Adrenal gland (tissue), 5 donors: Measurements from ENCODE around the gene RAB26.

Experiments
- CTCF ChIP-seq, 6 experiments: fragments of 450-650 bp in 4 of 6; fragments of 200-600 bp in 2 of 6; sonication (generic) in 1 of 6; IDR thresholded peaks; 1 replicate in 5 of 6; 2 replicates in 1 of 6; pipeline versions ENCODE4 v1.5.1 to v1.8.0; 2016 to 2021; ENCODE audit warnings: antibody characterized with exemption in 6 of 6, mild to moderate bottlenecking in 2 of 6, moderate library complexity in 1 of 6
- POLR2A ChIP-seq, 2 donors: fragments of 450-650 bp; IDR thresholded peaks; one replicate each; pipeline ENCODE4 v1.6.1; 2017; ENCODE audit warnings: antibody characterized with exemption in 2 of 2, mild to moderate bottlenecking in 2 of 2, moderate library complexity in 1 of 2
- donor health status: DM: no; HTN: no; CAD: no.

DNA sequence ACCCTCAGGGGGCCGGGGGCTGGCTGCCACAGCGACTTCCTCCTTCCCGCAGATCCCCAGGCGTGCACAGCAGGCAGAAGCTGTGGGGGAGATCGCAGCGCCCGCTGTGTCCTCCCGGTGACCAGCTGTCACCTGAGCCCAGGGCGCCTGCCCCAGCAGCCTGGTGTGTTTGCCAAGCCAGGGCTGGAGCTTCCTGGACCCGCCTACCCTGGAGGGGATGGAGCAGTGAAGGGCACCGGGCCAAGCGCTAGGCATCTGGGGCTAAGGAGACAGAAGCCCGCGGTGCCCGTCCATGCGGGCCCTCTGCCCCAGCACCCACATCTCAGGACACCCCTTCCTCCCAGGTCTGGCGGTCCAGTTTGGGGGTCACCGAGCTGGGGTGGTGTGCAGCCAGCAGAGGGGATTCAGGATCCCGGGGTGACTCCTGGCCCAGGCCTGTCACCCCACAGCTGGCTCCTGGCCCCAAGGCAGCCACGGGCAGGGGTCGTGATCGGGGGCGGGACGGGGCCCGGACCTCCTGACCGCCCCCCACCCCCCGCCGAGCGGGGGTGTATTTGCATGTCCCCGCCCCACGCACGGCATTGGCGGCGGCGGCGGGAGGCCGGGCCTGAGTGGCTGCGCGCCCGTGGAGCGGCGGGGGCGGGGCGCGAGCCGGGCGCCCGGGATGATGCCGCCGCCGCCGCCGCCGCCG lies at the start of gene RAB26:
- TF ChIP-seq CTCF (IDR thresholded peaks at IDR 0.05), result no peak
- no peak for TF ChIP-seq POLR2A (IDR thresholded peaks at IDR 0.05)
